DMS153 treated with DMSO at 0.1 percent for 48 hours (cell line): ENCODE measurements around the gene YPEL3.

Experiments
- DNase-seq: peaks from one replicate; lab custom pipeline; 2025; ENCODE audit not compliant: unreplicated experiment; lab: John Stamatoyannopoulos, UW

YPEL3 gene

GRCh38 chr16:30052671-30053372, 43.2 kb downstream of the YPEL3 start:
- DNase-seq = peak; percentile 78

GRCh38 chr16:30051518-30051917, 44.5 kb downstream of the YPEL3 start:
- no peak for DNase-seq

- no peak for DNase-seq
Observed at GRCh38 chr16:30049871-30050270, 46.1 kb downstream of the YPEL3 start.

- no peak for DNase-seq
Observed at GRCh38 chr16:30046588-30046987, 49.4 kb downstream of the YPEL3 start.

GRCh38 chr16:30046178-30046577, 49.8 kb downstream of the YPEL3 start:
- no peak for DNase-seq
